SU-DHL-6 (cell line): Measurements from ENCODE around the gene PSMG2.
"Not testable (repeated sequence)": the region's sequence is repeated elsewhere in the genome, so short reads cannot be mapped to it uniquely, and the experiment has no call there.

Experiments used
- H2AFZ ChIP-seq: fragments of 200-600 bp; sonication (generic); 2 replicates; pipeline ENCODE4 v1.6.1; 2014; ENCODE audit warnings: low read depth, mild to moderate bottlenecking, moderate library complexity, mixed read lengths, antibody characterized with exemption, low read length; ENCODE audit not compliant: severe bottlenecking
- H3F3A ChIP-seq: fragments of 200-600 bp; shearing (Covaris generic); 2 replicates; pipeline ENCODE4 v1.6.0; 2016; ENCODE audit warnings: antibody characterized with exemption, mild to moderate bottlenecking; ENCODE audit not compliant: insufficient read depth
- H3K27ac ChIP-seq: fragments of 200-600 bp; sonication (generic); 2 replicates; pipeline ENCODE4 v1.5.1; 2016; ENCODE audit warnings: low read depth, mild to moderate bottlenecking, low read length, moderate library complexity, mixed read lengths
- H3K27me3 ChIP-seq: fragments of 200-600 bp; sonication (generic), shearing (Covaris generic); 2 replicates; pipeline ENCODE4 v1.6.0; 2014; ENCODE audit warnings: mild to moderate bottlenecking, low read length
- H3K36me3 ChIP-seq: fragments of 200-600 bp; sonication (generic); 2 replicates; pipeline ENCODE4 v1.6.1; 2014; ENCODE audit warnings: mild to moderate bottlenecking, low read length, mixed read lengths
- H3K4me2 ChIP-seq: fragments of 300-600, 200-600 bp; shearing (Covaris generic), sonication (generic); 2 replicates; pipeline ENCODE4 v1.6.0; 2014; ENCODE audit warnings: low read length, low read depth, mild to moderate bottlenecking; ENCODE audit not compliant: poor library complexity, severe bottlenecking
- H3K4me3 ChIP-seq: fragments of 200-600 bp; sonication (generic); 2 replicates; pipeline ENCODE4 v1.5.1; 2014; ENCODE audit warnings: antibody characterized with exemption, low read length, mild to moderate bottlenecking, mixed read lengths; ENCODE audit not compliant: insufficient read depth, poor library complexity, severe bottlenecking
- H3K79me2 ChIP-seq: fragments of 200-600 bp; sonication (generic); 2 replicates; pipeline ENCODE4 v1.6.1; 2014; ENCODE audit warnings: mild to moderate bottlenecking, low read length, moderate library complexity; ENCODE audit not compliant: insufficient read depth
- H3K9ac ChIP-seq: fragments of 200-600 bp; sonication (generic); 2 replicates; pipeline ENCODE4 v1.7.0; 2014; ENCODE audit warnings: mild to moderate bottlenecking, low read length
- H3K9me2 ChIP-seq: fragments of 200-600 bp; sonication (generic); replicated peaks from 2 replicates; pipeline ENCODE4 v1.6.1; 2014; ENCODE audit warnings: low read length; ENCODE audit not compliant: insufficient read depth
- H3K9me3 ChIP-seq: fragments of 200-600 bp; sonication (generic); 2 replicates; pipeline ENCODE4 v1.6.1; 2014; ENCODE audit warnings: low read length, mixed read lengths; ENCODE audit not compliant: insufficient read depth
- H4K20me1 ChIP-seq: fragments of 200-600 bp; sonication (generic); 2 replicates; pipeline ENCODE4 v1.6.1; 2014; ENCODE audit warnings: low read depth, mild to moderate bottlenecking, antibody characterized with exemption, low read length, moderate library complexity, mixed read lengths
- CTCF ChIP-seq: fragments of 200-600 bp; sonication (generic); IDR thresholded peaks from one replicate; pipeline ENCODE4 v1.5.1; 2017; ENCODE audit warnings: antibody characterized with exemption, mild to moderate bottlenecking, low read length, moderate library complexity; ENCODE audit not compliant: insufficient read depth, poor library complexity, severe bottlenecking
- EZH2phosphoT487 ChIP-seq: fragments of 200-600 bp; sonication (generic), shearing (Covaris generic); conservative IDR thresholded peaks from 2 replicates; pipeline ENCODE4 v1.6.1; 2018; ENCODE audit warnings: mild to moderate bottlenecking, antibody characterized with exemption, low read length, moderate library complexity, mixed read lengths

The PSMG2 gene

GRCh38 chr18:12751891-12752290, 49.0 kb downstream of the PSMG2 start:
- Histone ChIP-seq H3K9me2 (no peaks in the 10 kb centered on the region), H2AFZ (no peak overlapping the region), H3F3A (no peaks in the 10 kb centered on the region), H3K4me3 (no peak overlapping the region), H3K9ac (no peak overlapping the region), H4K20me1 (no peaks in the 10 kb centered on the region), H3K79me2 (no peaks in the 10 kb centered on the region), H3K4me2 (no peak overlapping the region), H3K36me3 (no peaks in the 10 kb centered on the region), H3K27me3 (no peaks in the 10 kb centered on the region), H3K27ac (no peak overlapping the region), H3K9me3 (no peaks in the 10 kb centered on the region)
- TF ChIP-seq EZH2phosphoT487 (no peak), CTCF (no peak)

GRCh38 chr18:12754511-12754910, 51.7 kb downstream of the PSMG2 start:
- H3K9me3 ChIP-seq: no peaks in the 10 kb centered on the region
- H2AFZ ChIP-seq: no peak overlapping the region
- no peaks in the 10 kb centered on the region for H3K9me2 ChIP-seq
- no peak overlapping the region for H3K27ac ChIP-seq
- H3K79me2 ChIP-seq: no peaks in the 10 kb centered on the region
- no peaks in the 10 kb centered on the region for H4K20me1 ChIP-seq
- H3K27me3 ChIP-seq: no peaks in the 10 kb centered on the region
- H3F3A ChIP-seq: no peaks in the 10 kb centered on the region
- H3K9ac ChIP-seq: no peak overlapping the region
- no peaks in the 10 kb centered on the region for H3K36me3 ChIP-seq
- no peak for TF ChIP-seq CTCF
- no peak for TF ChIP-seq EZH2phosphoT487
- H3K4me2 ChIP-seq: no peak overlapping the region
- H3K4me3 ChIP-seq: no peak overlapping the region

- H3F3A ChIP-seq, H3K79me2 ChIP-seq, H3K36me3 ChIP-seq, H3K27ac ChIP-seq, H3K9me2 ChIP-seq, H3K4me3 ChIP-seq, H3K9me3 ChIP-seq, H3K9ac ChIP-seq, H3K27me3 ChIP-seq, H2AFZ ChIP-seq, H4K20me1 ChIP-seq, H3K4me2 ChIP-seq: not testable (repeated sequence)
Measured at GRCh38 chr18:12755606-12756005, 52.8 kb downstream of the PSMG2 start.

GRCh38 chr18:12756619-12757239, 53.9 kb downstream of the PSMG2 start:
- H4K20me1 ChIP-seq, H3K9me3 ChIP-seq, H3K9me2 ChIP-seq, H3K27ac ChIP-seq, H3K79me2 ChIP-seq, H3K4me2 ChIP-seq, H3F3A ChIP-seq, H3K4me3 ChIP-seq, H2AFZ ChIP-seq, H3K27me3 ChIP-seq, H3K9ac ChIP-seq, H3K36me3 ChIP-seq: not testable (repeated sequence)

- H3K27ac ChIP-seq, H4K20me1 ChIP-seq, H3K79me2 ChIP-seq, H3K9me2 ChIP-seq, H3K27me3 ChIP-seq, H3K9ac ChIP-seq, H3K4me3 ChIP-seq, H3F3A ChIP-seq, H2AFZ ChIP-seq, H3K9me3 ChIP-seq, H3K4me2 ChIP-seq, H3K36me3 ChIP-seq: not testable (repeated sequence)
Measured at GRCh38 chr18:12758566-12758965, 55.7 kb downstream of the PSMG2 start.
